Measurements from ENCODE around the gene SRRM1.

Gene SRRM1, protein sequence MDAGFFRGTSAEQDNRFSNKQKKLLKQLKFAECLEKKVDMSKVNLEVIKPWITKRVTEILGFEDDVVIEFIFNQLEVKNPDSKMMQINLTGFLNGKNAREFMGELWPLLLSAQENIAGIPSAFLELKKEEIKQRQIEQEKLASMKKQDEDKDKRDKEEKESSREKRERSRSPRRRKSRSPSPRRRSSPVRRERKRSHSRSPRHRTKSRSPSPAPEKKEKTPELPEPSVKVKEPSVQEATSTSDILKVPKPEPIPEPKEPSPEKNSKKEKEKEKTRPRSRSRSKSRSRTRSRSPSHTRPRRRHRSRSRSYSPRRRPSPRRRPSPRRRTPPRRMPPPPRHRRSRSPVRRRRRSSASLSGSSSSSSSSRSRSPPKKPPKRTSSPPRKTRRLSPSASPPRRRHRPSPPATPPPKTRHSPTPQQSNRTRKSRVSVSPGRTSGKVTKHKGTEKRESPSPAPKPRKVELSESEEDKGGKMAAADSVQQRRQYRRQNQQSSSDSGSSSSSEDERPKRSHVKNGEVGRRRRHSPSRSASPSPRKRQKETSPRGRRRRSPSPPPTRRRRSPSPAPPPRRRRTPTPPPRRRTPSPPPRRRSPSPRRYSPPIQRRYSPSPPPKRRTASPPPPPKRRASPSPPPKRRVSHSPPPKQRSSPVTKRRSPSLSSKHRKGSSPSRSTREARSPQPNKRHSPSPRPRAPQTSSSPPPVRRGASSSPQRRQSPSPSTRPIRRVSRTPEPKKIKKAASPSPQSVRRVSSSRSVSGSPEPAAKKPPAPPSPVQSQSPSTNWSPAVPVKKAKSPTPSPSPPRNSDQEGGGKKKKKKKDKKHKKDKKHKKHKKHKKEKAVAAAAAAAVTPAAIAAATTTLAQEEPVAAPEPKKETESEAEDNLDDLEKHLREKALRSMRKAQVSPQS

DNA sequence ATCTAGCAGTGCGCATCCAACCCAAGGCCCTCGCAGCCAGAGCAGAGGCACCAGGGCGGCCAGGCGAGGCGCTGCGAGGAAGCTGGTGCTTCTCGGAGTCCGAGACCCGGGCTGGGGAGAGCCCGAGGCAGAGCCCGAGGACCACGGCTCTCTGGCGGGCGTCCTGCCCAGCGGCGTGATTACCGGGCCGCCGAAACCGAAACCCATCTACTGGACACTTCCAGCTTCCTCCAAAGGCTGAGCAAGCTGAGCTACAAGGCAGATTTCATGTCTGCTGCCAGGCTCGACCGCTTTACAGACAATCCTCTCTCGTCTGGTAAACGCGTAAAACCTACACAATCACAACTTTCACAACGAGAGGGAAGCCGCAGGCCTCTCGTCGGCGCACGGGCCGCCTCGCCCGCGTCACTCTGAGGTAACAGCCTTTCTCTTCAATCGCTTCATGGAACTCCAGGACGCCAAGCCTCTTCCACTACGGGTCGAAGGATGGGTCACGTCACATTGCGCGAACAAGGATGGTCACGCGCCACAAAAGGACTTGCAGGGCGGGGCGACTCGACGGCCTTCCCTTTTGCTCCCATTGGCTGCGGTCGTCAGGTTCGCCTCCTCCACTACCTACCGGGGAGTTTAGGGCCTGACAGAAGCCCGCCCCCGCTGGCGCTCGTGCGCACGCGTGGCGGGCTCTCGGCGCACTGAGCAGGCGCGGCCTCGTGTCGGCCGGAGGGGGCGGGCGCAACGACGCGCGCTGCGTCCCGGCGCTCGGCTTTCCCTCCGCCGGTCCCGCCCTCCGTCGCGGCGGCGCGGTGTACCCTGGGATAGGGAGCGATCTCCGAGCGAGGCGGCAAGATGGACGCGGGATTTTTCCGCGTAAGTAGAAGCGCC, at the start of gene SRRM1:
Gene SRRM1 (plus strand): TSS at position 822 of the 882 bp plus-strand sequence. CDS start 25 bp downstream, at position 847.
- H3K79me2 ChIP-seq (ENCODE audit: insufficient read depth, low read depth), result peaks cover 45% of the 10 kb centered on the region
- H3K4me2 ChIP-seq, result peak within 1 kb of the TSS; percentile 92
- TF ChIP-seq CTCF (conservative IDR thresholded peaks at IDR 0.05; ENCODE audit: low read depth, low read length), result no peak
- peaks cover 40% of the 10 kb centered on the region for H3K4me1 ChIP-seq (ENCODE audit: low read depth, poor library complexity, severe bottlenecking)
- peaks cover 25% of the 10 kb centered on the region; the same call in 1 of the 2 replicates for H3K36me3 ChIP-seq (ENCODE audit: insufficient read depth)
- H2AFZ ChIP-seq (ENCODE audit: low read depth), result peak within 1 kb of the TSS; percentile 66
- peak within 1 kb of the TSS; percentile 28 for H3K4me3 ChIP-seq (IDR thresholded peaks at IDR 0.05; ENCODE audit: insufficient read depth, low read depth, low read length)
- peak within 1 kb of the TSS; percentile 97 for H3K27ac ChIP-seq
- no peaks in the 10 kb centered on the region for H3K27me3 ChIP-seq (ENCODE audit: insufficient read depth, low read depth)
- peak within 1 kb of the TSS; percentile 97 for H3K9ac ChIP-seq
- peaks cover 20% of the 10 kb centered on the region for H4K20me1 ChIP-seq (ENCODE audit: insufficient read depth)

GRCh38 chr1:24594328-24594598, 48.8 kb upstream of the SRRM1 start:
- TF ChIP-seq CTCF (conservative IDR thresholded peaks at IDR 0.05; ENCODE audit: low read depth, low read length), result no peak
- no peak overlapping the region for H3K4me3 ChIP-seq (IDR thresholded peaks at IDR 0.05; ENCODE audit: insufficient read depth, low read depth, low read length)
- no peaks in the 10 kb centered on the region for H3K4me1 ChIP-seq (ENCODE audit: low read depth, poor library complexity, severe bottlenecking)
- no peaks in the 10 kb centered on the region for H3K79me2 ChIP-seq (ENCODE audit: insufficient read depth, low read depth)
- no peak overlapping the region for H3K27ac ChIP-seq
- H2AFZ ChIP-seq (ENCODE audit: low read depth), result no peak overlapping the region
- H3K9ac ChIP-seq, result no peak overlapping the region
- no peaks in the 10 kb centered on the region for H3K27me3 ChIP-seq (ENCODE audit: insufficient read depth, low read depth)
- H3K36me3 ChIP-seq (ENCODE audit: insufficient read depth), result no peaks in the 10 kb centered on the region
- no peaks in the 10 kb centered on the region for H4K20me1 ChIP-seq (ENCODE audit: insufficient read depth)
- no peak overlapping the region for H3K4me2 ChIP-seq

DNA sequence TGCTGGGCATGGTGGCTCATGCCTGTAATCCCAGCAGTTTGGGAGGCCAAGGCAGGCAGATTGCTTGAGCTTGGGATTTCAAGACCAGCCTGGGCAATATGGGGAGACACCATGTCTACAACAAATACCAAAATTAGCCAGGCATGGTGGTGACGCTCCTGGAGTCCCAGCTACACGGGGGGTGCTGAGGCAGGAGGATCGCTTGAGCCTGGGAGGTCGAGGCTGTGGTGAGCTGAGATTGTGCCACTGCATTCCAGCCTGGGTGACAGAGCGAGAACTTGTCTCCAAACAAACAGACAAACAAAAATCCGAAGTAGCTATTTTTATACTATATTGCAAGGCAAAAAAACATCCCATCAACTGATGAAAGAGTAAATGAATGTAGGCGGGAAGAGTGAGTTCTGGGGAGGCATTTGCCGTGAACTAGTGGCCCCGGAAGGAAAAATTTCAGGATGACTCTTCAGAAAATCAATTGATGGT, 46.7 kb upstream of the SRRM1 start:
- Histone ChIP-seq H3K27ac (no peak overlapping the region), H3K36me3 (ENCODE audit: insufficient read depth) (no peaks in the 10 kb centered on the region), H3K4me1 (ENCODE audit: low read depth, poor library complexity, severe bottlenecking) (no peaks in the 10 kb centered on the region), H2AFZ (ENCODE audit: low read depth) (no peak overlapping the region), H3K4me2 (no peak overlapping the region), H3K9ac (no peak overlapping the region), H3K27me3 (ENCODE audit: insufficient read depth, low read depth) (no peaks in the 10 kb centered on the region), H4K20me1 (ENCODE audit: insufficient read depth) (no peaks in the 10 kb centered on the region), H3K79me2 (ENCODE audit: insufficient read depth, low read depth) (no peaks in the 10 kb centered on the region), H3K4me3 (IDR thresholded peaks at IDR 0.05; ENCODE audit: insufficient read depth, low read depth, low read length) (no peak overlapping the region)
- TF ChIP-seq CTCF (conservative IDR thresholded peaks at IDR 0.05; ENCODE audit: low read depth, low read length), result no peak

GRCh38 chr1:24599265-24599664, 43.8 kb upstream of the SRRM1 start:
- H3K4me3 ChIP-seq (IDR thresholded peaks at IDR 0.05; ENCODE audit: insufficient read depth, low read depth, low read length), result no peak overlapping the region
- H3K79me2 ChIP-seq (ENCODE audit: insufficient read depth, low read depth), result no peaks in the 10 kb centered on the region
- no peaks in the 10 kb centered on the region for H3K36me3 ChIP-seq (ENCODE audit: insufficient read depth)

More at GRCh38 chr1:24599265-24599664, 43.8 kb upstream of the SRRM1 start:
- Histone ChIP-seq H3K4me1 (ENCODE audit: low read depth, poor library complexity, severe bottlenecking) (no peaks in the 10 kb centered on the region), H3K27me3 (ENCODE audit: insufficient read depth, low read depth) (no peaks in the 10 kb centered on the region), H4K20me1 (ENCODE audit: insufficient read depth) (no peaks in the 10 kb centered on the region), H3K9ac (no peak overlapping the region), H3K27ac (no peak overlapping the region), H3K4me2 (no peak overlapping the region), H2AFZ (ENCODE audit: low read depth) (no peak overlapping the region)
- TF ChIP-seq CTCF (conservative IDR thresholded peaks at IDR 0.05; ENCODE audit: low read depth, low read length), result no peak
